ENCODE data around the gene CDK17.

- TF ChIP-seq, protein P1, sequence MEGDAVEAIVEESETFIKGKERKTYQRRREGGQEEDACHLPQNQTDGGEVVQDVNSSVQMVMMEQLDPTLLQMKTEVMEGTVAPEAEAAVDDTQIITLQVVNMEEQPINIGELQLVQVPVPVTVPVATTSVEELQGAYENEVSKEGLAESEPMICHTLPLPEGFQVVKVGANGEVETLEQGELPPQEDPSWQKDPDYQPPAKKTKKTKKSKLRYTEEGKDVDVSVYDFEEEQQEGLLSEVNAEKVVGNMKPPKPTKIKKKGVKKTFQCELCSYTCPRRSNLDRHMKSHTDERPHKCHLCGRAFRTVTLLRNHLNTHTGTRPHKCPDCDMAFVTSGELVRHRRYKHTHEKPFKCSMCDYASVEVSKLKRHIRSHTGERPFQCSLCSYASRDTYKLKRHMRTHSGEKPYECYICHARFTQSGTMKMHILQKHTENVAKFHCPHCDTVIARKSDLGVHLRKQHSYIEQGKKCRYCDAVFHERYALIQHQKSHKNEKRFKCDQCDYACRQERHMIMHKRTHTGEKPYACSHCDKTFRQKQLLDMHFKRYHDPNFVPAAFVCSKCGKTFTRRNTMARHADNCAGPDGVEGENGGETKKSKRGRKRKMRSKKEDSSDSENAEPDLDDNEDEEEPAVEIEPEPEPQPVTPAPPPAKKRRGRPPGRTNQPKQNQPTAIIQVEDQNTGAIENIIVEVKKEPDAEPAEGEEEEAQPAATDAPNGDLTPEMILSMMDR (IDR thresholded peaks at IDR 0.05) = no peak
- TF ChIP-seq POLR2A (IDR thresholded peaks at IDR 0.05) (peak; percentile 53), EP300 (IDR thresholded peaks at IDR 0.05) (no peak)
Observed at GRCh38 chr12:96399120-96399918, 920 bp downstream of the CDK17 start.
